H1 (cell line): Measurements from ENCODE around the gene LTBP1. TPM values are rescaled to one million over a fixed set of nuclear protein-coding genes. Genes with fewer than 3 reads are reported as not detected.

ENCODE experiments used
- CBX5 ChIP-seq: fragments of 300-800, 300-1000 bp; sonication (generic); IDR thresholded peaks from 2 replicates; pipeline ENCODE4 v1.7.1; 2016; ENCODE audit warnings: antibody characterized with exemption, low read length, low read depth
- CHD1 ChIP-seq: IDR thresholded peaks from 2 replicates; pipeline ENCODE4 v1.6.1; 2012; ENCODE audit warnings: low read depth, low read length, improper control_type of control experiment
- CREB1 ChIP-seq: IDR thresholded peaks from 2 replicates; pipeline ENCODE4 v1.6.1; 2012; ENCODE audit warnings: inconsistent platforms
- EP300 ChIP-seq, 2 experiments: IDR thresholded peaks; 1 replicate in 1 of 2; 2 replicates in 1 of 2; pipeline ENCODE4 v1.6.1; 2011 to 2012; ENCODE audit warnings: low read depth in 2 of 2, low read length in 2 of 2, mild to moderate bottlenecking in 2 of 2, borderline replicate concordance in 1 of 2, inconsistent platforms in 1 of 2, moderate library complexity in 1 of 2
- FOSL1 ChIP-seq: IDR thresholded peaks from 2 replicates; pipeline ENCODE4 v1.6.1; 2011; ENCODE audit warnings: mild to moderate bottlenecking, low read depth, low read length, moderate library complexity; ENCODE audit not compliant: insufficient read depth
- KDM5A ChIP-seq: fragments of 200-600 bp; IDR thresholded peaks from 2 replicates; pipeline ENCODE4 v1.7.1; 2012; ENCODE audit warnings: mild to moderate bottlenecking, low read length, inconsistent platforms, mixed read lengths
- MAFK ChIP-seq: IDR thresholded peaks from 2 replicates; pipeline ENCODE4 v1.6.1; 2012; ENCODE audit warnings: low read depth, mild to moderate bottlenecking, improper control_type of control experiment, low read length
- polyA plus RNA-seq, 7 experiments: library from polyadenylated mRNA; depleted of rRNA in 3 of 7; stranded (reverse) in 5 of 7; unstranded in 2 of 7; fragments of >200 nt in 5 of 7; fragments of 200-250 nt in 2 of 7; gene quantifications; 1 replicate in 5 of 7; 2 replicates in 1 of 7; 4 replicates in 1 of 7; pipeline versions ENCODE4 v1.2.1 to v1.2.3, GENCODE V29; 2011 to 2013; ENCODE audit warnings: missing spikeins in 2 of 7, mixed read lengths in 2 of 7
- total RNA-seq: library from RNA; stranded (reverse); fragmentation: NEBNext Ultra II Directional; extraction: Animal tissue kit (Norgen Biotek cat#: 25700); gene quantifications from 2 replicates; pipeline ENCODE4 v1.2.1, GENCODE V29; 2021
- TF ChIP-seq, protein P1 (sequence below): fragments of 300-600 bp; sonication (generic); IDR thresholded peaks from 2 replicates; pipeline ENCODE4 v1.7.1; 2012; ENCODE audit warnings: low read length, moderate library complexity, mild to moderate bottlenecking, inconsistent platforms; ENCODE audit not compliant: insufficient replicate concordance
- TF ChIP-seq, protein P2 (sequence below): IDR thresholded peaks from 2 replicates; pipeline ENCODE4 v1.6.1; 2012; ENCODE audit warnings: low read length, inconsistent platforms

LTBP1 gene
- total and polyA plus RNA-seq, 2 of the 8 experiments (the other 6 are each of a cell fraction or from before 2014, with no cell fraction given), result 15.4 to 24.7 TPM

DNA sequence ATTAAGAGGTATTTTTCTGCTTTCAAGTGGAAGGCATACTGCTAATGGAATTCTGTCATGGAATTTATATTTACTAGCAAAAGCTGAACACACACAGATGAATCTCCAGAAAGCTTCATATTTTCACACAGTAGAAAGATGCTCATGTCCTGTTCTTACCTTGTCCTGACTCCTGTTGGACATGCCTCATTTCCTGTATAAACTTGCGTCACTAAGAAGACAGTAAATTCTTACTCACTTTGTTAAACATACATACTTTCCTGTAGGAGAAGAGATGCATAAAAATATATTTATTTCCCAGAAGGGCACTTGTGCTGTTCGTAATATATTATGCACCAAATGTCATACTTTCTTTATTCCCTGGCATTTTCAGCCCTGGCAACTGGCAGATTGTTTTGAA, 291.4 kb downstream of the LTBP1 start (continued):
- TF ChIP-seq, protein P1, sequence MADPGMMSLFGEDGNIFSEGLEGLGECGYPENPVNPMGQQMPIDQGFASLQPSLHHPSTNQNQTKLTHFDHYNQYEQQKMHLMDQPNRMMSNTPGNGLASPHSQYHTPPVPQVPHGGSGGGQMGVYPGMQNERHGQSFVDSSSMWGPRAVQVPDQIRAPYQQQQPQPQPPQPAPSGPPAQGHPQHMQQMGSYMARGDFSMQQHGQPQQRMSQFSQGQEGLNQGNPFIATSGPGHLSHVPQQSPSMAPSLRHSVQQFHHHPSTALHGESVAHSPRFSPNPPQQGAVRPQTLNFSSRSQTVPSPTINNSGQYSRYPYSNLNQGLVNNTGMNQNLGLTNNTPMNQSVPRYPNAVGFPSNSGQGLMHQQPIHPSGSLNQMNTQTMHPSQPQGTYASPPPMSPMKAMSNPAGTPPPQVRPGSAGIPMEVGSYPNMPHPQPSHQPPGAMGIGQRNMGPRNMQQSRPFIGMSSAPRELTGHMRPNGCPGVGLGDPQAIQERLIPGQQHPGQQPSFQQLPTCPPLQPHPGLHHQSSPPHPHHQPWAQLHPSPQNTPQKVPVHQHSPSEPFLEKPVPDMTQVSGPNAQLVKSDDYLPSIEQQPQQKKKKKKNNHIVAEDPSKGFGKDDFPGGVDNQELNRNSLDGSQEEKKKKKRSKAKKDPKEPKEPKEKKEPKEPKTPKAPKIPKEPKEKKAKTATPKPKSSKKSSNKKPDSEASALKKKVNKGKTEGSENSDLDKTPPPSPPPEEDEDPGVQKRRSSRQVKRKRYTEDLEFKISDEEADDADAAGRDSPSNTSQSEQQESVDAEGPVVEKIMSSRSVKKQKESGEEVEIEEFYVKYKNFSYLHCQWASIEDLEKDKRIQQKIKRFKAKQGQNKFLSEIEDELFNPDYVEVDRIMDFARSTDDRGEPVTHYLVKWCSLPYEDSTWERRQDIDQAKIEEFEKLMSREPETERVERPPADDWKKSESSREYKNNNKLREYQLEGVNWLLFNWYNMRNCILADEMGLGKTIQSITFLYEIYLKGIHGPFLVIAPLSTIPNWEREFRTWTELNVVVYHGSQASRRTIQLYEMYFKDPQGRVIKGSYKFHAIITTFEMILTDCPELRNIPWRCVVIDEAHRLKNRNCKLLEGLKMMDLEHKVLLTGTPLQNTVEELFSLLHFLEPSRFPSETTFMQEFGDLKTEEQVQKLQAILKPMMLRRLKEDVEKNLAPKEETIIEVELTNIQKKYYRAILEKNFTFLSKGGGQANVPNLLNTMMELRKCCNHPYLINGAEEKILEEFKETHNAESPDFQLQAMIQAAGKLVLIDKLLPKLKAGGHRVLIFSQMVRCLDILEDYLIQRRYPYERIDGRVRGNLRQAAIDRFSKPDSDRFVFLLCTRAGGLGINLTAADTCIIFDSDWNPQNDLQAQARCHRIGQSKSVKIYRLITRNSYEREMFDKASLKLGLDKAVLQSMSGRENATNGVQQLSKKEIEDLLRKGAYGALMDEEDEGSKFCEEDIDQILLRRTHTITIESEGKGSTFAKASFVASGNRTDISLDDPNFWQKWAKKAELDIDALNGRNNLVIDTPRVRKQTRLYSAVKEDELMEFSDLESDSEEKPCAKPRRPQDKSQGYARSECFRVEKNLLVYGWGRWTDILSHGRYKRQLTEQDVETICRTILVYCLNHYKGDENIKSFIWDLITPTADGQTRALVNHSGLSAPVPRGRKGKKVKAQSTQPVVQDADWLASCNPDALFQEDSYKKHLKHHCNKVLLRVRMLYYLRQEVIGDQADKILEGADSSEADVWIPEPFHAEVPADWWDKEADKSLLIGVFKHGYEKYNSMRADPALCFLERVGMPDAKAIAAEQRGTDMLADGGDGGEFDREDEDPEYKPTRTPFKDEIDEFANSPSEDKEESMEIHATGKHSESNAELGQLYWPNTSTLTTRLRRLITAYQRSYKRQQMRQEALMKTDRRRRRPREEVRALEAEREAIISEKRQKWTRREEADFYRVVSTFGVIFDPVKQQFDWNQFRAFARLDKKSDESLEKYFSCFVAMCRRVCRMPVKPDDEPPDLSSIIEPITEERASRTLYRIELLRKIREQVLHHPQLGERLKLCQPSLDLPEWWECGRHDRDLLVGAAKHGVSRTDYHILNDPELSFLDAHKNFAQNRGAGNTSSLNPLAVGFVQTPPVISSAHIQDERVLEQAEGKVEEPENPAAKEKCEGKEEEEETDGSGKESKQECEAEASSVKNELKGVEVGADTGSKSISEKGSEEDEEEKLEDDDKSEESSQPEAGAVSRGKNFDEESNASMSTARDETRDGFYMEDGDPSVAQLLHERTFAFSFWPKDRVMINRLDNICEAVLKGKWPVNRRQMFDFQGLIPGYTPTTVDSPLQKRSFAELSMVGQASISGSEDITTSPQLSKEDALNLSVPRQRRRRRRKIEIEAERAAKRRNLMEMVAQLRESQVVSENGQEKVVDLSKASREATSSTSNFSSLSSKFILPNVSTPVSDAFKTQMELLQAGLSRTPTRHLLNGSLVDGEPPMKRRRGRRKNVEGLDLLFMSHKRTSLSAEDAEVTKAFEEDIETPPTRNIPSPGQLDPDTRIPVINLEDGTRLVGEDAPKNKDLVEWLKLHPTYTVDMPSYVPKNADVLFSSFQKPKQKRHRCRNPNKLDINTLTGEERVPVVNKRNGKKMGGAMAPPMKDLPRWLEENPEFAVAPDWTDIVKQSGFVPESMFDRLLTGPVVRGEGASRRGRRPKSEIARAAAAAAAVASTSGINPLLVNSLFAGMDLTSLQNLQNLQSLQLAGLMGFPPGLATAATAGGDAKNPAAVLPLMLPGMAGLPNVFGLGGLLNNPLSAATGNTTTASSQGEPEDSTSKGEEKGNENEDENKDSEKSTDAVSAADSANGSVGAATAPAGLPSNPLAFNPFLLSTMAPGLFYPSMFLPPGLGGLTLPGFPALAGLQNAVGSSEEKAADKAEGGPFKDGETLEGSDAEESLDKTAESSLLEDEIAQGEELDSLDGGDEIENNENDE, result no peak
- TF ChIP-seq CREB1 (no peak), FOSL1 (no peak), KDM5A (no peak), EP300 (IDR thresholded peaks at IDR 0.05; ENCODE audit: borderline replicate concordance in 1 of 2, low read depth in 2 of 2, low read length in 2 of 2) (no peak), CBX5 (no peak), CHD1 (no peak), MAFK (no peak)
- TF ChIP-seq, protein P2, sequence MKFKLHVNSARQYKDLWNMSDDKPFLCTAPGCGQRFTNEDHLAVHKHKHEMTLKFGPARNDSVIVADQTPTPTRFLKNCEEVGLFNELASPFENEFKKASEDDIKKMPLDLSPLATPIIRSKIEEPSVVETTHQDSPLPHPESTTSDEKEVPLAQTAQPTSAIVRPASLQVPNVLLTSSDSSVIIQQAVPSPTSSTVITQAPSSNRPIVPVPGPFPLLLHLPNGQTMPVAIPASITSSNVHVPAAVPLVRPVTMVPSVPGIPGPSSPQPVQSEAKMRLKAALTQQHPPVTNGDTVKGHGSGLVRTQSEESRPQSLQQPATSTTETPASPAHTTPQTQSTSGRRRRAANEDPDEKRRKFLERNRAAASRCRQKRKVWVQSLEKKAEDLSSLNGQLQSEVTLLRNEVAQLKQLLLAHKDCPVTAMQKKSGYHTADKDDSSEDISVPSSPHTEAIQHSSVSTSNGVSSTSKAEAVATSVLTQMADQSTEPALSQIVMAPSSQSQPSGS, result no peak
